Kidney (tissue), 14 donors: Measurements from ENCODE around the gene UPK1B. TPM values are rescaled to one million over a fixed set of nuclear protein-coding genes. Genes with fewer than 3 reads are reported as not detected.
A peak's percentile ranks its signal among the peaks of the same experiment; 100 is the strongest.
"Not testable (repeated sequence)": the region's sequence is repeated elsewhere in the genome, so short reads cannot be mapped to it uniquely, and the experiment has no call there.

ENCODE experiments used
- DNase-seq, 5 donors: peaks; one replicate each; pipeline ENCODE4 v3.0.0-alpha.2; 2013 to 2020
- FAIRE-seq: peaks from 2 replicates; lab custom pipeline; 2012; peaks lifted over from hg19 to GRCh38; lab: Jason Lieb, UNC
- H3K27ac ChIP-seq, 2 donors: one replicate each; pipeline ENCODE4 v1.7.0; 2013; ENCODE audit warnings: low read depth in 2 of 2, low read length in 2 of 2, inconsistent platforms in 1 of 2
- H3K27me3 ChIP-seq: one replicate; pipeline ENCODE4 v1.7.1; 2013; ENCODE audit warnings: low read length, inconsistent platforms; ENCODE audit not compliant: control insufficient read depth, insufficient read depth
- H3K36me3 ChIP-seq, 3 donors: one replicate each; pipeline versions ENCODE4 v1.7.0 to v1.7.1; 2013; ENCODE audit warnings: low read length in 3 of 3, control low read depth in 1 of 3, inconsistent platforms in 1 of 3; ENCODE audit not compliant: insufficient read depth in 3 of 3, control insufficient read depth in 2 of 3
- H3K4me1 ChIP-seq, 3 donors: one replicate each; pipeline versions ENCODE4 v1.7.0 to v1.7.1; 2013; ENCODE audit warnings: low read length in 3 of 3, inconsistent platforms in 1 of 3, low read depth in 1 of 3; ENCODE audit not compliant: control insufficient read depth in 2 of 3, insufficient read depth in 2 of 3
- H3K4me3 ChIP-seq, 3 donors: one replicate each; pipeline versions ENCODE4 v1.7.0 to v1.8.1; 2013; ENCODE audit warnings: low read length in 3 of 3, control low read depth in 1 of 3, inconsistent platforms in 1 of 3
- H3K9ac ChIP-seq, 3 donors: one replicate each; pipeline versions ENCODE4 v1.7.0 to v1.7.1; 2013; ENCODE audit warnings: low read length in 3 of 3, control low read depth in 1 of 3, inconsistent platforms in 1 of 3
- H3K9me3 ChIP-seq, 3 donors: one replicate each; pipeline versions ENCODE4 v1.7.0 to v1.7.1; 2013; ENCODE audit warnings: low read length in 3 of 3, control low read depth in 1 of 3, inconsistent platforms in 1 of 3; ENCODE audit not compliant: control insufficient read depth in 2 of 3, insufficient read depth in 1 of 3
- CTCF ChIP-seq: IDR thresholded peaks from 3 replicates; pipeline ENCODE4 v1.5.1; 2012; ENCODE audit warnings: mild to moderate bottlenecking, moderate library complexity, borderline replicate concordance; ENCODE audit not compliant: insufficient read depth; ENCODE audit errors: extremely low read depth
- intact Hi-C: fragments of 100-400 bp; cut with DNase I; formaldehyde crosslinking; loops from one replicate; pipeline ENCODE4 v1.11.1; 2022
- polyA plus RNA-seq: library from polyadenylated mRNA; stranded (reverse); fragments of 350-450 nt; fragmentation: Illumina TruSeq; extraction: RNeasy Lipid Tissue Mini Kit (QIAGEN cat#74804); gene quantifications from one replicate; pipeline ENCODE4 v1.2.3, GENCODE V29; 2014; ENCODE audit warnings: low read depth, low replicate concordance; ENCODE audit not compliant: insufficient read depth
- total RNA-seq: library from RNA; stranded (reverse); fragmentation: NEBNext Ultra II Directional; extraction: Animal tissue kit (Norgen Biotek cat#: 25700); gene quantifications from one replicate; pipeline ENCODE4 v1.2.1, GENCODE V29; 2021
- donor health status: control.
- donor health status: control.
- donor health status: control.
- donor health status: control.
- donor health status: control.
- donor health status: DM: yes; HTN: yes; CAD: no.
- donor health status: Normal renal cell carcinoma (clear cell type).

UPK1B gene
- total and polyA plus RNA-seq, 2 donors from 2014 or later = 3.9 to 12.4 TPM

- FAIRE-seq (no peak), DNase-seq (no peak)
- no peak for TF ChIP-seq CTCF
- Histone ChIP-seq H3K4me3 (peak overlapping the region; percentile 68 to 75 (median 70)), H3K27me3 (no peaks in the 10 kb centered on the region), H3K27ac (peak overlapping the region; percentile 20 to 94), H3K36me3 (peaks cover 0 to 12% (median 7%) of the 10 kb centered on the region in 3 donors), H3K4me1 (peaks cover 0 to 11% (median 9%) of the 10 kb centered on the region in 3 donors), H3K9ac (peak overlapping the region in 2 of 3 donors; percentile 6 to 53), H3K9me3 (no peaks in the 10 kb centered on the region)
- intact Hi-C loops = no loop called here
Observed at GRCh38 chr3:119239206-119239820, 65.9 kb downstream of the UPK1B start.

DNA sequence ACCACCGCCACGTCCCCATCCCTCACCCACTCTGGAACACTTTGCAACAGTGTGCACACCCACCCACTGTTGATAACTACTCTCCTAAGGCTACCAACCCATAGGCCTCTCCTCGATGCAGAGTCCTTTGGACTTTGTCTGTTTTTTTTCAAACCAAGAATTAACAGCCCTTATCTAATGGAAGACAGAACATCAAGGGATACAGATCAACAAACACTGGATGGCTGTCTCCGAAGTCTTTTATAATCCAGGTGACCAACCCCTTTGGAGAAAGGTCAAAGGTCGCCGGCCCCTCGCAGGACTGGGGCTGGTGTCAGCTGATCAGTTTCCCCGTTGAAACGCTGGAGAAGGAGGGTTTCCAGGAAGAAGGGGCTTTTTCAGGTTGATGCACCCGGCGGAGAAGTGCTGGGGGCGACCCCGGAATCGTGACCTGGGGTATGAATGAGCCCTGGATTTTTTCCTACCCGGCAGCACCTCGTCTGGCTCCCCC is 66.7 kb downstream of the UPK1B start:
- DNase-seq (peak in 4 of 5 donors; percentile 70 to 87 (median 74)), FAIRE-seq (no peak)
- no peak for TF ChIP-seq CTCF
- peaks cover 0 to 11% (median 8%) of the 10 kb centered on the region in 3 donors for H3K4me1 ChIP-seq
- H3K9me3 ChIP-seq = no peaks in the 10 kb centered on the region
- peak overlapping the region; percentile 85 to 94 for H3K27ac ChIP-seq
- peaks cover 0 to 7% (median 4%) of the 10 kb centered on the region in 3 donors for H3K36me3 ChIP-seq
- H3K27me3 ChIP-seq = no peaks in the 10 kb centered on the region
- H3K4me3 ChIP-seq = peak overlapping the region; percentile 68 to 75 (median 70)
- H3K9ac ChIP-seq = peak overlapping the region; percentile 37 to 80 (median 76)
- intact Hi-C loops = no loop called here

DNA sequence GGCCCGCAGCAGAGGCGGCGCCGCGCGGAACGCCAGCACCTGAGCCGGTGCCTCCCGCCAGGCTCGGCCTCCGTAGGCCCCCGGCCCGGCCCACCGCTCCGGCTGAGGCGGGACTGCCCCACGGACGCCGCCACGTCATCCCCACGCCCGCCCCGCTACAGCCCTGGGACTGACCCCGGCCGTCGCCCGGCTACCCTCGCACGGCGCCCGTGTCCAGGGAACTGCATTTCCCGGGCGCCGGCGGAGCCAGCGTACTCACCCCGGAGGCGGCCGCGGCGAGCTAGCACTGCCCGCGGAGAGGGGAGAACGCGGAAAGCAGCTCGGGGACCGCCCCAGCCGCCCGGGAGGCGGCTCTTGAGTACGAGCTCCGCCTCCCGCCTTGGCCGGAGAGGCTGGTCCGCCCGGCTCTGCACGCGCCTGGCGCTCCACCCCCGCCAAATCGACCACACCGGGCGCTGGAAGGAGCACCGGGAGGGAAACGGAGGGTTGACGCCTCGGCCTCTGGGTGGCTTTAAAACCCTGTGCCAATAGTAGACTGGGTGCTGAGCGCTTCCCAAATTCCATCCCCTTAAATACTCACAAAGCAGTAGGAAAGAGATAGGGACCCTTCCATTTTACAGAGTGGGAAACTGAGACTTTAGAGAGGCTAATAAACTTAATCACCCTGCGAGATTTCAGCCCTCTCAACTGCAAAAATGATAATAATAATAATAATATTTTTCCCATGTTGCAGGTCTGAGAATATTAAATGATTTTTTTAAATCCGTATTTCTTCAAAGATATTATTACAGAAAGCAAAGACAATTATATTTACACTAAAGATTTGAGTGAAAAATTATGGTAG is 67.4 kb downstream of the UPK1B start, which contains the start of gene B4GALT4:
TSS of gene B4GALT4 (minus strand) at position 288 of the 844 bp plus-strand sequence. CDS start 10,779 bp downstream, outside the sequence.
- H3K27ac ChIP-seq = peak within 1 kb of the TSS; percentile 85 to 94
- H3K4me3 ChIP-seq = peak within 1 kb of the TSS; percentile 68 to 75 (median 70)
- DNase-seq = peak; percentile 89 to 97 (median 94)
- intact Hi-C loops = no loop called here
- peaks cover 0 to under 1% (median 0%) of the 10 kb centered on the region in 3 donors for H3K36me3 ChIP-seq
- TF ChIP-seq CTCF = no peak
- H3K27me3 ChIP-seq = no peaks in the 10 kb centered on the region
- H3K4me1 ChIP-seq = peaks cover 0 to 11% (median 3%) of the 10 kb centered on the region in 3 donors
- no peaks in the 10 kb centered on the region for H3K9me3 ChIP-seq
- peak within 1 kb of the TSS; percentile 37 to 80 (median 76) for H3K9ac ChIP-seq
- no peak for FAIRE-seq

GRCh38 chr3:119242387-119243057 is 69.1 kb downstream of the UPK1B start:
- FAIRE-seq, H3K9ac ChIP-seq, intact Hi-C loops, H3K27me3 ChIP-seq, H3K36me3 ChIP-seq, H3K4me3 ChIP-seq, H3K4me1 ChIP-seq, H3K9me3 ChIP-seq, H3K27ac ChIP-seq: not testable (repeated sequence)
- peak in 1 of 5 donors; percentile 75 for DNase-seq

GRCh38 chr3:119243058-119243529 is 69.7 kb downstream of the UPK1B start:
- H3K27me3 ChIP-seq, H3K4me1 ChIP-seq, H3K36me3 ChIP-seq, DNase-seq, intact Hi-C loops, H3K9me3 ChIP-seq, H3K9ac ChIP-seq, H3K4me3 ChIP-seq, H3K27ac ChIP-seq, FAIRE-seq: not testable (repeated sequence)
